Femur (tissue), 1 donor: ENCODE results near the gene THAP11.
"Not testable (repeated sequence)": the region's sequence is repeated elsewhere in the genome, so short reads cannot be mapped to it uniquely, and the experiment has no call there.

Experiments
- DNase-seq: peaks from one replicate; pipeline ENCODE4 v3.0.0-alpha.2; 2017

THAP11 gene

DNA sequence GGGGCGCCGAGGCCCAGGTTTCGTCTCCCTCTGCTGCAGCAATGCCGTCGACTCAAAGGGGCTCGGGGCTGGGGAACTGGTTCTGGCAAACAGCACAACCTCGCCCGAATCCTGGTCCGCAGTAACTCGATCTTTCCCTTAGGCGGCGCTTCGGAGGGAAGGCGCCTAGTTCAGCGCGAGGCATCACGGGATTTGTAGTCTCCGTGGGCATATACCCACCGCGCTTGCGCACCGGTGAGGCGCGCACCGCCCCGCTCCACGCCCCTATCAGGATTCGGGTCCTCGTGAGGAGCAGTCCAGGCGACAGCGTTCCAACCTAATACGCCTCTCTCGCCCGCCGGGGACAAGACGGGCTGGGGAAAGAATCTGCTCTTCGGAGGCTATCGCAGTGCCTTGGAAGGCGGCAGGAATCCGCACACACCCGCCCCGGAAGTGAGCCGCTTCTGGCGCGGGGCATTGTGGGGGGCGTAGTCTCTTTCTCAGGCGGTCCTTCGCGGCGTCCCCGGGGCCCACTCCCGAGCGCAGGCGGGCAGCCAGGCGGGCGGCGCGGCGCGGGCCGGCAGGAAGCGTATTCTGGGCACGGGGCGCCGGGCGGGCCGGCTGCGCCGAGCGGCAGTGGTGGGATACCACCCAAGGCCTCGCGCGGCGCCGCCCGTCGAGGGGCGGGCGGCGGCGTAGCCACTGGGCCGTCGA, at the start of gene THAP11:
TSS of gene THAP11 (plus strand) at position 505 of the 693 bp plus-strand sequence. CDS start 235 bp downstream, outside the sequence.
- peak; percentile 96 for DNase-seq

DNA sequence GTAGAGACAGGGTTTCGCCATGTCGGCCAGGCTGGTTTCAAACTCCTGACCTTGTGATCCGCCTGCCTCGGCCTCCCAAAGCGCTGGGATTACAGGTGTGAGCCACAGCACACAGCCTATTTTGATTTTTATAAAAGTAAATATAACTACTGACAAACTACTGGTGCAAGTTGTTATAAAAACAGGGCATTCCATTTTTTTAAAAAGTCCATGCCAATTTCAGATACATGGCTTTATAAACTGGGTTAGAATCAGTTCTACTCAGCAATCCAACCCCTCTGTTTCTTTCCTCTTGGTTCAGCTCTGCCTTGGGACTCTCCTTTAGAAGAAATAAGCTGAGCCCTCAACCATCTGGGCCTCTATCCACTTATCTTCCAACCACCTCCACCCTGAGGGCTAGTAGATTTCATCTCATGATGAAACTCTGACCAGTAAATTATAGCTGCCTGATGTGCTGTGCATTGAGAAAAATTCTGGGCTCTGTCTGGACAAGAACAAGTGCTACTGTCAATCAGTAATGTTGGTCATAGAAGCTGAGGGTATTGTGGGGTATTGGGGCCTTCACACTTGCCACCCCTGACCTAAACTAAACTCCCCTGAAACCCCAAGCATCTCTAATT, 45.9 kb upstream of the THAP11 start:
- no peak for DNase-seq

DNA sequence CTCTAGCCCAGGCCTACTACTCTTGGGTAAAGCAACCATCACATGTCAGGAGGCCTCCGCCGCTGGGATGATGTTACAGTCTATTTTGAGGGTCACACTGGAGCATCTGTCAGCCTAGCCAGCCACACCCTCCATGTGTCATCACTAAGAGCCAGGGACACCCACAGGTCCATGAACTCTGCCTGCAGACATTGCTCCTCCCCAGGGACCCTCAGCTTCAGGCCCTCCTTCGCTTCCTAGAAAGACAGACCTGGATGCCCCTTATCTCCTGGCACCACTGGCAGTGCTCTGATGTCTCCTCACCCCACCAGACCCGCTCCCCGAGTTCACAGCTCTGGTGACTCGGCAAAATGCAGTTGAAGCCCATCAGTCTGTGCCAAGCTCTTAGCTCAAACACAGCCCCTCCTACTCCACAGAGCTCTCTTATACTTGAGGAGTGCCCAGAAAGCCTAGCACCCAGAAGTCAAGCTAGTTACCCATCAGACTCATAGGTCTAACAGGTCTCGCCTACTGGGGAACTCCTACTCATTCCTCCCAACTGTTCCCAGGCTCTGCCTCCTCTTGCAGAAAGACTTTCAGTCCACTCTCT, 41.7 kb upstream of the THAP11 start:
- DNase-seq: peak; percentile 48

DNA sequence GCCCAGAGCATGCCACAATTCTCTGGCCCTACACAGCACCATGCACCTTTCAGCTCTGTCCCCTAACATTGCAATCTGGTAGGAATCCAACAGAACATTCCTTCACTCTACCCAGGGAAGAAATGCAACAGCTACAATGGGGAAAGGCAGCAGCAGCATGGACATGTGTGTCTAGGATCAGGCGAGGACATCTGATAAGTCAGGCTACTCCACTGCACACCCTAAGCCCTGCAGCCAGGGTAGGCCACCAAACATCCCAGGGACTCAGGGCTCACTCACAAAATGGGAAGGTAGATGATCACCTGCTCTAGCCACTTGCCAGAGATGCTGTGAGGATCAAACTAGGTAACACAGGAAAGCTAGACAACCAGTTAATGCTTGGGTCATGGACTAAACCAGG, 40.9 kb upstream of the THAP11 start:
- no peak for DNase-seq

DNA sequence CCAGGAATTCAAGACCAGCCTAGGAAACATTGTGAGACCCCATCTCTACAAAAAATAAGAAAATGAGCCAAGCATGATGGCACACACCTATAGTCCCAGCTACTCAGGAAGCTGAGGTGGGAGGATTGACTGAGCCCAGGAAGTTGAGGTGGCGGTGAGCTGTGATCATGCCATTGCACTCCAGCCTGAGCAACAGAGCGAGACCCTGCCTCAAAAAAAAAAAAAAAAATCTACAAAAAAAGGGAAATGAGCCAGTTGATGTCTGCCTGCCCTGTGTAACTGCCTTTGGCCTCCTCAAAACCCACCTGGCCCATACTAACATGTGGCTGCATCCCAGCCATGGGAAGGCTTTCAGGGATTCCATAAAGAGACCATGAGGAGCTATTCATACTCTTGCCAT, 40.2 kb upstream of the THAP11 start:
- DNase-seq: no peak

DNA sequence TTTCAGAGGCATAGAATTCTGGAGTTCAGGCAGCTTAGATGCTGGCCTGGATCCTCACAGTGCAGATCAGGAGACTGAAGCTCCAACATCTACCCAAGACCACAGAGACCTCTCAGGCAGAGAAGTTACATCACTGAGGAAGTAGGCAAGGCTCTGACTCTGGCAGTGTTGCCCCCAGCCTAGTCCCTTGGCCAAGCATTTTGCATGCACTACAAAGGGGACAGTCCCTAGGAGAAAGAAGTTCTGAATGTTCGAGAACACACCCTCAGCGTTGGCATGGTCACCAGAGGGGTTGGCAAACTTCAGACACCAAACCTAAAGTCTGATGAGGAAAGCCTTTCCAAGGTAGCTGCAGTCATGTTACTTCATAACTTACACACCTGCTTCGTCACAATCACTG, 38.2 kb upstream of the THAP11 start:
- no peak for DNase-seq

DNA sequence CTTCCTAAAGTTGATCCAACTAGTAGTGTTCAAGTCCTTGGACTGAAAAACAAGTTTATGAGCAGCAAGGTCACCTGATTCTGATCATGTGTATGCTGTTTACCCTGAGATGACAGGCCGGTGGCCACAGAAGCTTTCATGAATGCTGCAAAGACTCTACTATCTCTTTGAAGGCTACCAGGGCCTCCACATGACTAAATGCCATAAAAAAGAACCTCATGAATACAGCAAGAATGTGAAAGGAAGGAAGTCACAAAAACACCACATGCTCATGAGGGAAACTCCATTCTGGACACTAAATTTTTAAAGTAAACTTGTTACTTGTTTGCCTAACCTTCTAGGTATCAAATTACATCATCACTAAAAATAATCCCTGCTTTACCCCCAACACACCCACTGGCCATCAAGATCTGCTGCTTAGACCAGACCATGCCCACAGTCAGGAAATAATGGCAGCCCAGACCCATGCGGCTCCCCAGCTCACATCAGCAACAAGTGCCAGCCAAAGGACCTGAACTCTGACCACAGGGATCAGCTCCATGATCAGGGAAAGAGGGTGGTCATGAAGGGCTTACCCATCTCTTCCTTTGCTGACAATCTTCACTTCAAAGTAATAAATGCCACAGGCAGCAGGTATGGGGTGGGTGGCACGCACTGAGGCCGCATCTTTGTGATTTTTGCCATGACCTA, 37.1 kb upstream of the THAP11 start:
- no peak for DNase-seq

DNA sequence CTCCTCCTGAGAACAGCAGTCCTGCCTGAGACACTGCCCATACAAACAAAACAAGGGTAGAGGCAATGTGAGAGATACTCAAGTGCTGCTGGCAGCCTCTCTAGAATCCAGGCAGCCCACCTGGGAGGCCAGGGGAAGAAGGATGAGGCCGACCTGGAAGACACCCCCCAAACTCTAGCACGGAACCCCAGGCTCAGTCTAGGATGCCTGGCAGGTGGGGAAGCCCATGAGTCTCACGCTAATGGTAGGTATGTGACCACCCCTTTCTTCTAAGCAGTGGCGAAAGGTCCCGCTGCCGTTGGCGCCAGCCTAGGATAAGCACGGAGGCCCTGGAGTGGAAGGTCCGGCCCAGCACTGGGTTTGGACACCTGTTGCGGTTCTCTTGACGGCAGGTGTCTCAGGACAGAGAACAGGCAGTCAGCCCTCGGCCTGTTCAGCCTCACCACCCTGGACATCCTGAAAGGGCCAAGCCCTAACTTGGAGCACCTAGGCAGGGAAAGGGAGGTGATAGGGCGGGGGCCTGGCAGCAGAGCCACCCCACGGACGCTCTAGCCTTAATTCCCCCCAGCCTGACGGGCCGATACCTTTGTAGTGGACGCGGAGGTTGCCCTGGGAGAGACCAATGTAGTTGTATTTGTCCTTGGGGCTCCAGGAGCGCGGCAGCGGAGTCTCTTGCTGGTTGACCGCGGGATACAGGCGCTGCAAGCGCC, 36.2 kb upstream of the THAP11 start:
- DNase-seq: no peak

DNA sequence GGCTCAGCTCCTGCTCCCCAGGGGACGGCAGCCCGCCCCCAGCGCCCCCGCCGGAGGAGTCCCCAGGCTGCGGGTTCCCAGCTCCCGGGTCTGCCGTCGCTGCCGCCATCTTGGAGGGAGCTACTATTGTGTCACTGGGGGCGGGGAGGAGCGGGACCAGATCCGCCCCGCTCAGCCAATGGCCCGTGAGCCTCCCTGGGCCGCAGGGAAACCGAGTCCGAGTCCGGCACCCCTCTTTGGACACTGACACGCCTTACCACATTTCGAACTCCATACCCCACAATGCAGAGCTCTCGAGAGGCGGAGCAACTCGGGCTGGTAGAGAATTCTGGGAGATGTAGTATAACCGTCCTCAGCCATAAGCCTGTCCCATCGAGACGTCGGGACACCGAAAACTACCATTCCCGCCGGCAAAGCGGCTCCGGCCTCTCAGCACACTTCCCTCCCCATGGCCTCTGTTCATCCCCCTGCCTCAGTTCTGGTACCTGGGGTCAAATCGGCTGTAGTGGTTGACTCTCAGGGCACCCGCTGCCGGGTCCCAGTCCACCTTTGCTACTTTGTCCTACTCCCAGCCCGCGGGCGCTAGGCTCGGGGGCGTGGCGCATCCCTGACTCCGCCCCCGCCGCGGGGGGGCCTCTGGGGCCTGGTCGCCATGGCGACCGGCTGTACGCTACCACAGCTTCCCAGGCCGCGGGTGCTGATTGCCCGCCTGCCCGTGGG, 35.5 kb upstream of the THAP11 start, which contains the start of the genes RANBP10 and TSNAXIP1:
TSS of gene RANBP10 (minus strand) at position 133 of the 720 bp plus-strand sequence. CDS start at position 109, 24 bp downstream.
TSS of gene TSNAXIP1 (plus strand) at position 462 of the 720 bp plus-strand sequence. CDS start 261 bp downstream, outside the sequence.
- peak; percentile 99 for DNase-seq

DNA sequence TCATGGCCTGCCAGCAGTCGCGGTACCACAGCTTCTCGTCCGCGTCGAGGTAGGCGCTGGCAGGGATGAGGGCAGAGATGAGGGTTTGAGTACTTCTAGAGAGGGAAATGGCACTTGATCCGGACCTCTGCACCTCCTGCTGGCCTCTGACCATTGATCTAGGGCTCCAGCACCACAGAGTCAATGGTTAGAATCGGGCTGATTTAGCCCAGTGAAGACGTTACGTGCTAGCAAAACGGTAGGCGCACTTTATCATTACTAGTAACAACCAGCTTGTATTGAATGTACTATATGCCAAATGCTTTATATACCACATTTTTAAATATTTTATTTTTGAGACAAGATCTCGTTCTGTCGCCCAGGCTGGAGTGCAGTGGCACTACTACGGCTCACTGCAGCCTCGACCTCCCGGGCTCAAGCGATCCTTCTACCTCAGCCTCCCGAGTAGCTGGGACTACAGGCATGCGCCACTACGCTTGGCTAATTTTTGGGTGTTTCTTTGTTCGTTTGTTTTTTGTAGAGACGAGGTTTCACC, 34.9 kb upstream of the THAP11 start:
- DNase-seq: no peak

DNA sequence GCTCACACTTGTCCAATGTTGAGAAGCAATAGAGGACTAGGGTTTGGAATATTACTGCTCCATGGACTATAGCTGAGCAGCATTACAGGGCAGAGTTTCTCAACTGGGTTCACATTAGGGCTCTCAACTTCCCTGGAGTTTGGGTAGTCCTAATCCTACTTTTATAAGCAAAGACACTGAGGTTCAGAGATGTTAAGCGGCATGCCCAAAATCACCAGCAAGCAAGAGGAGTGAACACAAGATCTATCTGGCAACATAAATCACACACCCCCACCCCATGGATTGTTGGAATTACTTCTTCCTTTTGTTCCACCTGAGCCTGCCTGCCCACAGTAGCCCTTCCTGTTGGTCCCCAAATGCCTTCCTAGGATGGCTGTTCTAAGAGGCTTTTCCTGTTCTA, 30.2 kb upstream of the THAP11 start:
- no peak for DNase-seq

DNA sequence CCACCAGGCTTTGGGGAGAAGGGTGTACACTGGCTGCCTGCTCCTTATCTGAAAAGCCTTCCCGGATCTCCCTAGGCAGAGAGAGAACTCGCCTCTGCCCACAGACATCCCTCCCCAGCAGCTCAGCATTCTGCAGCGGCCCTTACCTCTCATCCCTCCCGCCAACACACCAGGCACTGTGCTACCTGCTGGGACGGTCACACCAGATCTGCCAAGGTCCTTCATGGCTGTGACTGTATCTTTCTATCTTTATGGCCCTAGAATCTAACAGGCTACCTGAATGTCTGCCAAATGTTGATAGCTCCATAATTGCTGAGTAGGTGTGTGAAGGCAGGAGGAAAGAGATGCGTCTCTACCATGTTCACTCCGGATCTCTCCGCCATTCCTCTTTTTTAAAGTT, 27.6 kb upstream of the THAP11 start:
- no peak for DNase-seq

DNA sequence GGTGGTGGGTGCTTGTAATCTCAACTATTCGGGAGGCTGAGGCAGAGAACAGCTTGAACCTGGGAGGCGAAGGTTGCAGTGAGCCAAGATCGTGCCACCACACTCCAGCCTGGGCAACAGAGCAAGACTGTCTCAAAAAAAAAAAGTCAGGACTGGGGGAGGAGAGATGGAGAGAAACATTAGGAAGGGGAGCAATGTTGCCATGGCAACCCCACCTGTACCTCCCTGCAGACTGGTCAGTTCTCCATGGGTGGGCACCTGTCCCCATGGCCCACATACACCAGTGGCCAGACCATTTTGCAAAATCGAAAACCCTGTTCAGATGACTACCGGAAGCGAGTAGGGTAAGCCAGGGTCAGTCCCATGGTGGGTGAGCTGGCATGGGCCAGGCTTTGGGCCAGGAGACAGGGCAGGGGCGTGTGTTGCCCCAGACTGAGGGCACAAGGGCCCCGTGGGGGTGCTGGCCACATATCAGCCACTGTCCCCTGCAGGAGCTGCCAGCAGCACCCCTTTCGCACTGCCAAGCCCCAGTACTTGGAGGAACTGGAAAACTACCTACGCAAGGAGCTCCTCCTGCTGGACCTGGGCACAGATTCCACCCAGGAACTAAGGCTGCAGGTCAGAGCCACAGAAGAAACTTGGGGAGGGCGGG, 21.4 kb upstream of the THAP11 start:
- no peak for DNase-seq

DNA sequence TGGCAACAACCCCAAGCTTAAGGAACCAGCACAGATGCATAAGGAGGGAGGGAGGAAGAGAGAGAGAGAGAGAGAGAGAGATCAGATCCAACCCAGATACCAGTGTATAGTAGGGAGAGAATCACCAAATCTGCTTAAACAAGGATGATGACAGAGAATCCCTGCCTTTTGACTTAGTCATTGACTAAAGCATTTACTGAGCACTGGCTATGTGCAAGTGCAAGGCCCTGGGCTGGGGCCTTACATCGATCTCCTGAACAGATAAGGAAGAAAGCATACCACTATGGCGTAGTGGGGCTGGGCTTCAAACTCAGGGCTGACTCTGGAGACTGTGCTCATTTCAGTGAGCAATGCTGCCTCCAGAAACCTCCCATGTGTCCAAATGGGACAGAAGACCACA, 19.6 kb upstream of the THAP11 start:
- no peak for DNase-seq

DNA sequence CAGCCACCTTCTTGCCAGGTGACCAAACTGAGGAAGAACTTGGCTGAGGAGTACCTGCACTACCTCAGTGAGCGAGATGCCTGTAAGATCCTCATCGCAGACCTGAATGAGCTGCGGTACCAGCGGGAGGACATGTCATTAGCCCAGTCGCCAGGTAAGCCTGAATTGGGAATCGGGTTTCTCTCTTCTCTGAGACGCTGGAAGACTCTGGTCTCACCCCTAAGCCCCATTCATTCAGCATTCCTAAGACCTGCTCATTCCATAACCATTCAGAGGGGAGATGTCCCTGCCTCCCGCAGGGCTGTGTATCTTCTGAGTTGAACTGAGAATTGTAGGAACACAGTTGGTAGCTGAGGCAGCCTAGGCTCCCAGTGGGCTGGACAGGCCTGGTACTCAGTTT, 17.0 kb upstream of the THAP11 start:
- DNase-seq: no peak

DNA sequence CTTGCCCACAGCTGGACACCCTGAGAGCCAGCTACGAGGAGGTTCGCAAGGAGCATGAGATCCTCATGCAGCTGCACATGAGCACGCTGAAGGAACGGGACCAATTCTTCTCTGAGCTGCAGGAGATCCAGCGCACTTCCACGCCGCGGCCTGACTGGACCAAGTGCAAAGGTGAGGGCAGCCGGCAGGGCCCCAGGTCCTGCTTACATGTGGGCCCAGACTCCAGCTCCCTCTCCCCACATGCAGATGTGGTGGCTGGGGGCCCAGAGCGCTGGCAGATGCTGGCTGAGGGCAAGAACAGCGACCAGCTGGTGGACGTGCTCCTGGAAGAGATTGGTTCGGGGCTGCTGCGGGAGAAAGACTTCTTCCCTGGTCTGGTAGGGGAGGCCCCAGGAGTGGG, 16.2 kb upstream of the THAP11 start:
- DNase-seq: no peak

DNA sequence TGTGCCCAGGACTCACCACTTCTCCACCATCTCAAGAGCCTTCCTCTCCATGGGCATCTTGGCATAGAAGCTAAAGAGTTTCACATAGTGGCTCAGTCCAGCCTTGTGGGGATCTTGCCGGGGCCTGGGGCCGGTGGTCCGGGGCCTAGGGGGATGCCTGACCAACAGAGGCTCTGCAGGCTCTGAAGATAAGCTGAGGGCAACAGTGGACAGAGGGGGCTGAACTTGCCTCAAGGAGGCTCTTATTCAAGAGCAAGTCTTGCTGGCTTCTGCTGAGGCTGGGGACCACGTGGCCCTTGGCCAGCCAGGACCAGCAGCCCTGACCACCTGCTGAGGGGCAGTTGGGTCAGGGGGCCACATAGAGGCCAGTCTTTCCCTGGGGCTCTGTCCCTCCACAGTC, 13.5 kb upstream of the THAP11 start:
- no peak for DNase-seq

DNA sequence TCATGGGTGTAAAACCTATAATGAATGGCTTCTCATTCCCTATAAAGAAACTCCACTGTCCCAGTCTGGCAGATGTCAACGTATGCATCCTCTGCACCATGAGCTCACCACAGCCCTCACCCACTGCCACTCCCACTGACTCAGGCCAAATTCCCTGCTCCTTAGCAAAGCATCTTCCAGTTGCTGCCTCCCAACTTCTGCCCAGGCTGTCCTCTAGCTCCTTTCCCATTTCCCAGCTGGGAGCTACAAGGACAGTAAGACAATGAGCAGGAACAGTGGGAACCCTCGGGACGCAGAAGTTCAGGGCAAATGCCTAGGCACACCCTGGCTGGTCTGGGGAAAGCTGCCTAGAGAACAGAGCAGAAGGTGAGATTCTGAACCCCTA, 9.1 kb upstream of the THAP11 start:
- peak; percentile 57 for DNase-seq

DNA sequence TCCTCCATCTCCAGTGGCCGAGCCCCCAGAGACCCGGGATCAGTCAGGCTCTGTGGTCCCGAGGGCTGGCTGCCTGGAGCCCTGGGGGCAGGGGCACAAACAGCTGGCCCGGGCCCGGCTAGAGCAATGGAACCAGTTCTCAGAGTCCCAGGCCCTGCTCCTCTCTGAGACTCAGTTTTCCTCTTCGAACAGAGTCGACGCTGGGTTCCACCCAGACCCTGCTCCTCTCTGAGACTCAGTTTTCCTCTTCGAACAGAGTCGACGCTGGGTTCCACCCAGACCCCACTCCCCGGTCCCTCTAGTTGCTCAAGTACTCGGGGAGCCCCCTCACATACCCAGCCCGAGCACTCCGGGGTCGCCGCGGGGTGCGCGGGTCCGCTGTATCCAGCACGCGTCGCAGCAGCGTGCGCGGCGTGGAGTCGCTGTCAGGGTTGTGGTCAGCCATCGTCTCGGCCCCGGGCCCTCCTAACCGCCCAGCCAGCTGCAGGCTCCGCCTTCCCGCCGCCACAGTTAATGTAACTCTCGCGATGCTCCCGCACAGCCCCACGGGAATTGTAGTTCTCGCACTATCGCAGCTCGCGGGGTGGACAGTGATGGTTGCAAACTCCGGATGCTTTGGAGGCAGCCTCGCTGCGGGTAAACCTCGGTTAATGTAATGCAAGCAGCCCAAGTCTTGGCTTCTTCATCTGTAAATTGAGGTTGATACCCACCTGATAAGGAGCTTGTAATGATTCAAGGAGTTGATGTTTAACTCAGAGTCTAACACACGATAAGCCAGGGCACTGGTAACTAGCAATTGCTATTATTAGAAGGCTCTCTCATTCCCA, 8.5 kb upstream of the THAP11 start:
- DNase-seq: peak; percentile 97

DNA sequence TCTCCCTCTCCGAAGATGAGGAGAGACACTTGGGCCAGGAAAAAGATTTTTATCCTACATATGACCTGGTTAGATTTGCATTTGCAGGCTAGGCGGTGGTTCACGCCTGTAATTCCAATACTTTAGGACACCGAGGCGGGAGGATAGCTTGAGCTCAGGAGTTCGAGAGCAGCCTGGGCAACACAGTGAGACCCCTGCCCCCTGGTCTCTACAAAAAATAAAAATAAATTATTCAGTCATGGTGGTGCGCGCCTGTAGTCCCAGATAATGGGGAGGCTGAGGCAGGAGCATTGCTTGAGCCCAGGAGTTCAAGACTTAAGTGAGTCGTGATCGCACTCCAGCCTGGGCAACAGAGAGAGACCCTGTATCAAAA, 7.9 kb upstream of the THAP11 start:
- DNase-seq: no peak

DNA sequence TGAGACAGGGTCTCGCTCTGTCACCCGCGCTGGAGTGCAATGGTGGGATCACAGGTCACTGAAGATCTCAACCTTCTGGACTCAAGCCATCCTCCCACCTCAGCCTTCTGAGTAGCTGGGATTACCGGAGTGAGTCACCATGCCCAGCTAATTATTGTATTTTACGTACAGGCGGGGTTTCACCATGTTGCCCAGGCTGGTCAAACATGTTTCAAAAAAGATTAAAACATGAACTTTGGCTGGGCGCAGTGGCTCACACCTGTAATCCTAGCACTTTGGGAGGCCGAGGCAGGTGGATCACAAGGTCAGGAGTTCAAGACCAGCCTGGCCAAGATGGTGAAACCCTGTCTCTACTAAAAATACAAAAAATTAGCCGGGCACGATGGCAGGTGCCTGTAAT, 4.9 kb upstream of the THAP11 start:
- DNase-seq: not testable (repeated sequence)
